ENCODE measurements around the gene CFAP161. TPM values are rescaled to one million over a fixed set of nuclear protein-coding genes. Genes with fewer than 3 reads are reported as not detected.
A peak's percentile ranks its signal among the peaks of the same experiment; 100 is the strongest.

The CFAP161 gene
- total RNA-seq = 1 to 10 TPM in 1 of 2 donors, not detected in 1; 2.9 TPM

- no peak within 1 kb of the TSS for H3K27ac ChIP-seq
- intact Hi-C loops (cut with DNase I) = no loop called here
- no peaks in the 10 kb centered on the region for H3K4me1 ChIP-seq (replicated peaks)
- H3K36me3 ChIP-seq = no peaks in the 10 kb centered on the region
- no peaks in the 10 kb centered on the region for H3K9me3 ChIP-seq
- H3K4me3 ChIP-seq = peak within 1 kb of the TSS in 1 of 2 donors; percentile 13
- 3% methylated on average over 33 of the region's 33 CpGs for WGBS
- peak; percentile 49 for DNase-seq (ENCODE audit: low spot score)
- TF ChIP-seq CTCF (IDR thresholded peaks at IDR 0.05) = peak in 2 of 4 experiments; percentile 18 to 26
- TF ChIP-seq POLR2A (IDR thresholded peaks at IDR 0.05) = no peak
- H3K27me3 ChIP-seq (replicated peaks; ENCODE audit: insufficient read depth) = no peaks in the 10 kb centered on the region
Measured at GRCh38 chr15:81133782-81134461, at the start of gene CFAP161. CFAP161 (plus strand) TSS chr15:81134270; CDS start chr15:81134330, 60 bp downstream.

GRCh38 chr15:81084716-81085115, 49.4 kb upstream of the CFAP161 start:
- DNase-seq (ENCODE audit: low spot score) = no peak
- Histone ChIP-seq H3K27ac (no peak overlapping the region), H3K9me3 (no peaks in the 10 kb centered on the region), H3K36me3 (no peaks in the 10 kb centered on the region), H3K4me1 (replicated peaks) (no peaks in the 10 kb centered on the region), H3K27me3 (replicated peaks; ENCODE audit: insufficient read depth) (no peaks in the 10 kb centered on the region), H3K4me3 (no peak overlapping the region)
- intact Hi-C loops (cut with DNase I) = no loop called here
- TF ChIP-seq POLR2AphosphoS5 (IDR thresholded peaks at IDR 0.05) (no peak), CTCF (IDR thresholded peaks at IDR 0.05) (no peak), POLR2A (IDR thresholded peaks at IDR 0.05) (no peak)
- WGBS = 76% methylated on average over 4 of the region's 4 CpGs

- DNase-seq (ENCODE audit: low spot score) = no peak
- no peaks in the 10 kb centered on the region for H3K4me1 ChIP-seq (replicated peaks)
- H3K27me3 ChIP-seq (replicated peaks; ENCODE audit: insufficient read depth) = no peaks in the 10 kb centered on the region
- TF ChIP-seq CTCF (IDR thresholded peaks at IDR 0.05) (no peak), POLR2AphosphoS5 (IDR thresholded peaks at IDR 0.05) (no peak), POLR2A (IDR thresholded peaks at IDR 0.05) (no peak)
- no peak overlapping the region for H3K4me3 ChIP-seq
- intact Hi-C loops (cut with DNase I) = no loop called here
- no peaks in the 10 kb centered on the region for H3K9me3 ChIP-seq
- H3K36me3 ChIP-seq = no peaks in the 10 kb centered on the region
- H3K27ac ChIP-seq = no peak overlapping the region
- 72% methylated on average over 2 of the region's 2 CpGs for WGBS
Measured at GRCh38 chr15:81085213-81085612, 48.9 kb upstream of the CFAP161 start.

- TF ChIP-seq POLR2AphosphoS5 (IDR thresholded peaks at IDR 0.05) = no peak
- no peak for TF ChIP-seq CTCF (IDR thresholded peaks at IDR 0.05)
- TF ChIP-seq POLR2A (IDR thresholded peaks at IDR 0.05) = no peak
- Histone ChIP-seq H3K4me1 (replicated peaks) (no peaks in the 10 kb centered on the region), H3K9me3 (no peaks in the 10 kb centered on the region), H3K27me3 (replicated peaks; ENCODE audit: insufficient read depth) (no peaks in the 10 kb centered on the region), H3K4me3 (no peak overlapping the region), H3K36me3 (no peaks in the 10 kb centered on the region), H3K27ac (no peak overlapping the region)
- no peak for DNase-seq (ENCODE audit: low spot score)
- intact Hi-C loops (cut with DNase I) = no loop called here
- WGBS = 81% methylated on average over 5 of the region's 5 CpGs
Measured at GRCh38 chr15:81085898-81086297, 48.2 kb upstream of the CFAP161 start.

- 72% methylated on average over 5 of the region's 5 CpGs for WGBS
- intact Hi-C loops (cut with DNase I) = no loop called here
- DNase-seq (ENCODE audit: low spot score) = no peak
- Histone ChIP-seq H3K4me3 (no peak overlapping the region), H3K27me3 (replicated peaks; ENCODE audit: insufficient read depth) (no peaks in the 10 kb centered on the region), H3K27ac (no peak overlapping the region), H3K4me1 (replicated peaks) (no peaks in the 10 kb centered on the region), H3K9me3 (no peaks in the 10 kb centered on the region), H3K36me3 (no peaks in the 10 kb centered on the region)
- TF ChIP-seq CTCF (IDR thresholded peaks at IDR 0.05) = no peak
- TF ChIP-seq POLR2AphosphoS5 (IDR thresholded peaks at IDR 0.05) = no peak
- no peak for TF ChIP-seq POLR2A (IDR thresholded peaks at IDR 0.05)
Measured at GRCh38 chr15:81087066-81087465, 47.0 kb upstream of the CFAP161 start.
